ENCODE results near the gene STXBP6. TPM values are rescaled to one million over a fixed set of nuclear protein-coding genes. Genes with fewer than 3 reads are reported as not detected.

The STXBP6 gene
- total and polyA plus RNA-seq, 8 donors, result 9.9 to 28.5 (median 23.2) TPM

GRCh38 chr14:24844011-24844410 is 205.9 kb downstream of the STXBP6 start:
- DNase-seq, result no peak
- Histone ChIP-seq H3K9me3 (no peaks in the 10 kb centered on the region), H3K36me3 (no peaks in the 10 kb centered on the region), H3K27me3 (no peaks in the 10 kb centered on the region), H3K27ac (no peak overlapping the region), H3K4me3 (no peak overlapping the region), H3K4me1 (peaks cover 4 to 18% (median 10%) of the 10 kb centered on the region in 3 donors)
- FAIRE-seq, result no peak
- TF ChIP-seq CTCF (IDR thresholded peaks at IDR 0.05), result no peak
- no peak for ATAC-seq
- intact Hi-C loops (cut with DNase I), result no loop called here
- 96% methylated on average over 5 of the region's 5 CpGs for WGBS, 2 donors

GRCh38 chr14:24843494-24843893 is 206.5 kb downstream of the STXBP6 start:
- no peaks in the 10 kb centered on the region for H3K9me3 ChIP-seq
- no peaks in the 10 kb centered on the region for H3K27me3 ChIP-seq
- H3K27ac ChIP-seq, result no peak overlapping the region
- peaks cover 4 to 22% (median 16%) of the 10 kb centered on the region in 3 donors for H3K4me1 ChIP-seq
- no peaks in the 10 kb centered on the region for H3K36me3 ChIP-seq
- no peak for DNase-seq
- no peak overlapping the region for H3K4me3 ChIP-seq
- TF ChIP-seq CTCF (IDR thresholded peaks at IDR 0.05), result no peak
- no peak for FAIRE-seq
- 89 to 93% methylated on average over 2 of the region's 2 CpGs for WGBS, 2 donors
- ATAC-seq, result peak in 1 of 4 donors; percentile 19
- intact Hi-C loops (cut with DNase I), result no loop called here

DNA sequence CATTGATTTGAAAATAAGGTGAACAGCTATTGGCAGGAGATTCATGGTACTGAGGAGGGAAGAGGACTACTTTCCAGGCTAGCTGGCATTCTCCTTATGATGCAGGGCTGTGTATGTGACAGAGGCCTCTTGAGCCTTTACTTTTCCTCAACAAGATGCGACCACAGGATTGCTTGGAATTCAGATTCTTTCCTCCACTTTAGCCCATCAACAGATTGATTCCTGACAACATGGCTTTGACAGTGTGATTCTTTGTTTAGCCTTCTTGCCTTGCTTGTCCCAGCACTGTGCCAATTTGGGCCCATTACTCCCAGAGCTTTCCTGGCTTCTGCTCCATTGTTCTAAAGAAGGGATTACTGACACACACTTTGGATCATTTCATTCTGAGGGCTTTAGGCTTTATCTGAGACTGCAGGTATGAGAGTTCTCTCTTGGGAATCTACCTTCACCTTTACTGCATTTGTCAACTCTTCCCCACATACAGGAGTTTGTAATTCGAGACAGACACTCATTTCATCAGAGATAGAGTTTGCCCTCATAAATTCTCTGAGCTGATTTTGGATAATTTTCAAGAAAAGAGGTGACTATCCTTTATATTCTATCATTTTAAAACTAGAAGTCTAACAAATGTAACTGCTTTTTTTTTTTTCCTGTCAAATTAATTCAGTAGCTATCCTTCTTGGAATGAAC is 209.6 kb downstream of the STXBP6 start:
- Histone ChIP-seq H3K4me1 (peaks cover 4 to 22% (median 17%) of the 10 kb centered on the region in 3 donors), H3K9me3 (no peaks in the 10 kb centered on the region), H3K27me3 (no peaks in the 10 kb centered on the region), H3K36me3 (no peaks in the 10 kb centered on the region), H3K4me3 (no peak overlapping the region), H3K27ac (peak overlapping the region in 2 of 4 donors; percentile 2 to 35)
- WGBS, 2 donors, result 79 to 84% methylated on average over 2 of the region's 2 CpGs
- TF ChIP-seq CTCF (IDR thresholded peaks at IDR 0.05), result no peak
- ATAC-seq, result peak in 2 of 4 donors; percentile 6 to 22
- no peak for FAIRE-seq
- intact Hi-C loops (cut with DNase I), result no loop called here
- DNase-seq, result no peak

GRCh38 chr14:24839617-24840203 is 210.2 kb downstream of the STXBP6 start:
- Histone ChIP-seq H3K27me3 (no peaks in the 10 kb centered on the region), H3K4me3 (no peak overlapping the region), H3K4me1 (peaks cover 4 to 22% (median 17%) of the 10 kb centered on the region in 3 donors), H3K9me3 (no peaks in the 10 kb centered on the region), H3K36me3 (no peaks in the 10 kb centered on the region), H3K27ac (peak overlapping the region in 2 of 4 donors; percentile 2 to 35)
- intact Hi-C loops (cut with DNase I), result no loop called here
- ATAC-seq (peak; percentile 68 to 87 (median 83)), FAIRE-seq (no peak), DNase-seq (peak in 1 of 6 donors; percentile 30)
- WGBS, 2 donors, result 29% methylated on average over 3 of the region's 3 CpGs
- no peak for TF ChIP-seq CTCF (IDR thresholded peaks at IDR 0.05)

All from pancreas (tissue), 10 donors.